SH-SY5Y (cell line): ENCODE data around the gene NEXMIF.

Source experiments
- GATA2 ChIP-seq: IDR thresholded peaks from 2 replicates; pipeline ENCODE4 v1.6.1; 2011; ENCODE audit warnings: mild to moderate bottlenecking, low read depth, low read length
- GATA3 ChIP-seq: IDR thresholded peaks from 2 replicates; pipeline ENCODE4 v1.6.1; 2011; ENCODE audit warnings: low read depth, mild to moderate bottlenecking, low read length, moderate library complexity

NEXMIF gene

DNA sequence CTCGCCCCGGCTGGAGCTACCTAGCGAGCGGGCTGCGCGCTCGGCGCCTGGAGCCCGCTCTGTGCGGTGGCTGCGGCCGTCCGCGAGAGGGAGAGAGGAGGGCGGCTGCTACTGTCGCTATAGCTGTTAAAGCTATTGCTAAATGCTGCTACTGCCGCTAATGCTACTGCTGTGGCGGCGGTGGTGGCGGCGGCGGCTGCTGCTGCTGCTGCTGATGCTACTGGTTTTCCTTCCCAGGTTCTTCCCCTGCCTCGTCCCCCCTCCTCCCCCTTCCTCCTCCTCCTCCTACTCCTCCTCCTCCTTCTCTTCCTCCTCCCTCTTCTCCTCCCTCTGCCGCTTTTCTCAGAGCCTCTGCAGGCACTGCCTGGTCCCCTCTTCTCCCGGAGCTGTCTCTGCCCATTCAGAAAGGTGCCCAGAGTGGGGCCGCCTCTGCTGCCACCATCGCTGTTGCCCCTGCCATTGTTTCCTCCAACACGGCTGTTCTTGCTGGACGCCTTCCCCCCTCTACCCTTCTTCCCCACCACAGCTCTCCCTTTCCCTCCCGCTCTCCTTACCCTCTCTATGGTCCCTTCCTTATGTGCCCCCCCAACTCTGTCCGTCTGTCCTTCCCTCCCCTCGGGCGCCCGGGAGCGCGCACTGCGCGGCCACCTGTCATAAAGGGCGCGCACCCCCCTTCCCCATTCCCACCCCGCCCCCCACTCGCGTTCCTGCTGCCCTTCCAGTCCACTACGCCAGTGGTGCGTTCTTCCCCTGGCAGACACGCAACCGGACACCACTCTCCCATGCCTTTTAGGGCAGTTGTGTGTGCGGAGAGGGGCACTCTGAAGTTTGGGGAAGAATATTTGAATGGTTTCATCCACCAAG, at the start of gene NEXMIF:
Gene NEXMIF, minus strand, starts transcription at position 228 of the 864 bp plus-strand sequence.
- TF ChIP-seq GATA3 = no peak

GRCh38 chrX:74949717-74950116, 24.5 kb upstream of the NEXMIF start:
- TF ChIP-seq GATA3 = no peak
- TF ChIP-seq GATA2 = no peak

DNA sequence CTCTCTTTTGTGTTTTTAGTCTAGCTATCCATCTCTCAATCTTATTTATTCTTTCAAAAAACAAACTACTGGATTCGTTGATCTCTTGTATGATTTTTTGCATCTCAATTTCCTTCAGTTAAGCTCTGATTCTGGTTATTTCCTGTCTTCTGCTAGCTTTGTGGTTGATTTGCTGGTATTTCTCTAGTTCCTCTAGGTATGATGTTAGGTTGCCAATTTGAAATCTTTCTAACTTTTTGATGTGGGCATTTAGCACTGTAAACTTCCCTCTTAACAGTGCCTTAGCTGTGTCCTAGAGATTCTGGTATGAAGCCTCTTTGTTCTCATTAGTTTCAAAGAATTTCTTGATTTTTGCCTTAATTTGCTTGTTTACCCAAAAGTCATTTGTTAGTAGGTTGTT, 15.2 kb upstream of the NEXMIF start:
- TF ChIP-seq GATA2 (no peak), GATA3 (no peak)

DNA sequence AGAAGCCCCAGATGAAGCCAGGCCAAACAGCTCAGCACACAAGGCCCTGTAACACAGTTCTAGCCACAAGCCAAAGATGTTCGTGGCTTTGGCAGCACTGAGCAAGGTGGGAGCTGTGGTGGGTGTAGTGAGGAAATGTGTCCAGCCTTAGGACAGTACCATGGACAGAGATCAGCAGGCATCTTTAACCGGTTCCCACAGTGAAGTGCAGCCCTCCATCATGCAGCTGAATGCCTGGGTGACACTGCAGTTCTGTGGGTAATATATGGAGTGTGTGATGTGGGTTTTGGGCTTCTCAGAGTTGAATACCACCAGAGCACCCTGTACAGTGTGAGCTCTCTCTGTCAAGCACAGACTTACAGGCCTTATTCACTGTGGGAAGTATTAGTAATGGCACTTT, 6.0 kb upstream of the NEXMIF start:
- TF ChIP-seq GATA3 (no peak), GATA2 (no peak)

DNA sequence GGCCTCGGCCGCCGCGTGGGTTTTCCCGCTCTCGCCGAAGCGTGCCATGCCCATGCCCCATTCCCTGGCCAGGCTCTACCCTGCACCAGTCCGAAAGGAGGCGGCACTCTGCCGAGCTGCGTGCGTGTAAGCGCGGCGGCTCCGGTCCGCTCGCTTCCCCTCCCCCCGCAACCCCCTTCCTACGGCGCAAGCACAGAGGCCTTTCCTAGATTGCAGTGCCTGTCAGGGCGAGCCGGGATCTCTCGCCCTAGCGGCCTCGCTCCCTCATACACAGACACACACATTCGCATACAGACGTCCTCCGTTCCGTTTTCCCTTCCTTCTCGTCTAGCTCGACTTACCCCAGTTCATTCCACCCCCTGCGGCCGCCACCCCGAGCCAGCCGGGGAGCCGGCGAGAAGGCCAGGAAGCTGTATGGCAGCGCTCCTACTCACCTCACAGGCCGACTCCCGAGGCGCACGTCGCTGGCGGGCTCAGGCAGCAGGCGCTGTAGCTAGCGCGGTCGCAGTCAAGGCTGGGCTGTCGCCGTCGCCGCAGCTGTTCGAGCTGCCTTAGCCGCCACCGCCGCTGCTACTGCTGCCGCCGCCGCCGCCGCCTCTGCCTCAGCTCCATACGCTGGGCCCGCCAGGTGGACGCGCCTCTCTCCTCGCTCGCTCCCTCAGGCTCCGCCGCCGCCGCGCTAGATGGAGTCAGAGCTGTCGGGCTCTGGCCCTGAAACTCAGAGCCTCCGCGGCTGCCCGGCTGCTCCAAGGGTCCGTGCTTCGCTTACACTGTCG, 615 bp downstream of the NEXMIF start:
- TF ChIP-seq GATA2 (no peak), GATA3 (no peak)

- TF ChIP-seq GATA3 (no peak), GATA2 (no peak)
Observed at GRCh38 chrX:74923942-74924448, 1.3 kb downstream of the NEXMIF start.

GRCh38 chrX:74922922-74923543, 2.2 kb downstream of the NEXMIF start:
- no peak for TF ChIP-seq GATA3
- no peak for TF ChIP-seq GATA2

- TF ChIP-seq GATA3 (no peak), GATA2 (no peak)
Observed at GRCh38 chrX:74911494-74911893, 13.8 kb downstream of the NEXMIF start.

- TF ChIP-seq GATA3 = no peak
Observed at GRCh38 chrX:74906417-74906816, 18.8 kb downstream of the NEXMIF start.

- TF ChIP-seq GATA2 = no peak
- no peak for TF ChIP-seq GATA3
Observed at GRCh38 chrX:74902806-74903205, 22.4 kb downstream of the NEXMIF start.

- TF ChIP-seq GATA3 (no peak), GATA2 (no peak)
Observed at GRCh38 chrX:74892561-74892960, 32.7 kb downstream of the NEXMIF start.

GRCh38 chrX:74890676-74891430, 34.4 kb downstream of the NEXMIF start:
- peak; percentile 78 for TF ChIP-seq GATA3
- TF ChIP-seq GATA2 = peak; percentile 78

DNA sequence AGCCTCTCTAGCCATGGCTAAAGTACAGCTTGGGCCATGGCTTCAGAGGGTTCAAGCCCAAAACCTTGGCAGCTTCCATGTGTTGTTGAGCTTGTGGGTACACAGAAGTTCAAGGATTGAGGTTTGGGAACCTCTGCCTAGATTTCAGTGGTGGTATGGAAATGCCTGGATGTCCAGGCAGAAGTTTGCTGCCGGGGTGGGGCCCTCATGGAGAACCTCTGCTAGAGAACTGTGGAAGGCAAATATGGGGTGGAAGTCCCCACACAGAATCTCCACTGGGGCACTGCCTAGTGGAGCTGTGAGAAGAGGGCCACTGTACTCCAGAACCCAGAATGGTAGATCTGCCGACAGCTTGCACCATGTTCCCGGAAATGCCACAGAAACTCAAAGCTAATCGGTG, 59.5 kb downstream of the NEXMIF start:
- TF ChIP-seq GATA3 = no peak

DNA sequence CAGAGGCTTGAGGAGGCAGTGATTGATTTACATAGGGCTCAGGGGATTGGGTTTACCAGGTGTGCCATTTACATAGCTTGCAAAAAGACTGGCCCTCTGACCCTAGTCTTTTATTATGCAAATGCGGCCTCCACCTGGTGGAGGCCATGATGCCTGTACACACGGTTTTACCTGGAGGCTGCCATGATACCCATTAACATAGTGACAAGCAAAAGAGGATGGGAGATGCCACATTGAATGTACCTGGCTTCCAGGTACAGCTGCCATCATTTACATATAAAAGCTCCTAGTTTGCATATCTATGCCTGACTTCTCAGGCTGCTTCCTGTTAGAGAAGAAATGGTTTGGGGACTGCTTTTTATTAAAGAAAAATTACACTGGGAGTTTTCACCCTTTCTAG, 72.0 kb downstream of the NEXMIF start:
- TF ChIP-seq GATA3 = no peak
- no peak for TF ChIP-seq GATA2

DNA sequence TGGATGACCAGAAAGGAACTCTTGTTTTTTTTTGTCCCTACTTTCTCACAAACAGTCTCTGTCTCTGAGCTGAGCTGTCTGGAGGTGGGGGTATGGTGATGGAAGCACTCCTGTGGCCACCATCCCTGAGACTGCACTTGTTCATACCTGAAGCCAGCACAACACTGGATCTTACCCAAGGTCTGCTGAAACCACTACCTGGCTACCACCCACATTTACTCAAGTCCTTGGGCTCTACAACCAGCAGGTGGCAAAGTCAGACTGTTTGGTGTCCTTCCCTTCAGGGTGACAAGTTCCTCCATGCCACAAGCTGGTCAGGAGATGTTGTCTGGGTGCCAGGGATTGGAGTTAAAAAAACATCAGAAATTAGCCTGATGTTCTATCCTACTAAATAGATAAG, 89.7 kb downstream of the NEXMIF start:
- TF ChIP-seq GATA3 (no peak), GATA2 (no peak)

DNA sequence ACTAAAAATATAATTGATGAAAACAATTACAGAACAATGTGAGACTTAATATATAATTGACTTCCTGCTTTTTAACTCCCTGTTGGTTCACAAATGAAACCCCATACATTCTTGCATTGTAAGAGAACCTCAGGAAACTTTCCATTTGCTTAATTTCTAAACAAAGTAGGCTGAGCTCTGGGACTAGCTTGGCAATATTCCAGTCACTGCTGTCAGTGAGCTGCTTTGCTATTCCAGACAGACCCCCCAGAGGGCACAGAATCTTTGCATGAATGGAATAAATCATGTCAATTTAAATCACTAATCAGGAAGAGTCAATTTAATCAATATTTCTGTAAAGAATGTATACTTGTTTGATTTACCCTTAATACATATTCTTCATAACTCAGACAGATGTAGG, 110.6 kb downstream of the NEXMIF start:
- no peak for TF ChIP-seq GATA3
